ENCODE results near the gene KDSR.
A peak's percentile ranks its signal among the peaks of the same experiment; 100 is the strongest.

The KDSR gene

DNA sequence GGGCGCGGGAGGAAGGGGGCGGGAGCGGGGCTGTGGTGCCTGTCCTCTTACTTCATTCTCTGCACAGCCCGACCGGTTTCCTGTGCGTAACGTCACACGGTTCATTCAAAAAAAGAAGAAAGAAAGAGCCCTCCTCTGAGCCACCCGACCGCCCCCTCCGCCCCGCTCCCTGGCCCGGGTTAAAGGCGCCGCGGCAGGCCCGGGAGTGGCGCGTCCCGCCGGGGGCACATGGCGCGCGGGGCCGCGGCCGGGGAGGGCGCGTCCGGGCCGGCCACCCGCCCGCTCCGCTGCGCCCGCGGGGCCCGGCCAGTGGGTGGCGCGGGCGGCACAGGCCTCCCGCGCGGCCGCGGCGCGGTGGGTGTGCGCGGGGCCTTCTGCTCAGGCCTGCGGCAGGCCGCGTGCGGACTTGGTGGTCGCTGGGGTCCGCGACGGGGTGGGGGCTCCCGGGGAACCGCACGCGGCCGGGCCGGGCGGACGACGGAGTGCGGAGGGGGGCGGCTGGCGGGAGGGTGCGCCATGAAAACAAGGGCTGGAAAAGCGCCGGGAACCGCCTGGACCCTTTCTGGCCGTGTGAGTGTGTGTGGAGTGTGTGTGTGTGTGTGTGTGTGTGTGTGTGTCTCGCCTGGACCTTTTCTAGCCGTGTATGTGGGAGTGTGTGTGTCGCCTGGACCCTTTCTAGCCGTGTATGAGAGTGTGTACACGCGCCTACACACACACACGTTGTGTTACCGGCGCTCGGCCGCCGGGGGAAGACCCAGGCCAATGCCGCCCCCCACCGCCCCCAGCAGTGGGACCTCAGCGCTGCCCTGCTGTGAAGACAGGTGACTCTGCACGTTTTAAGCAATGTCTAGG lies 46.7 kb downstream of the KDSR start:
- DNase-seq (ENCODE audit: low spot score), result peak; percentile 88

DNA sequence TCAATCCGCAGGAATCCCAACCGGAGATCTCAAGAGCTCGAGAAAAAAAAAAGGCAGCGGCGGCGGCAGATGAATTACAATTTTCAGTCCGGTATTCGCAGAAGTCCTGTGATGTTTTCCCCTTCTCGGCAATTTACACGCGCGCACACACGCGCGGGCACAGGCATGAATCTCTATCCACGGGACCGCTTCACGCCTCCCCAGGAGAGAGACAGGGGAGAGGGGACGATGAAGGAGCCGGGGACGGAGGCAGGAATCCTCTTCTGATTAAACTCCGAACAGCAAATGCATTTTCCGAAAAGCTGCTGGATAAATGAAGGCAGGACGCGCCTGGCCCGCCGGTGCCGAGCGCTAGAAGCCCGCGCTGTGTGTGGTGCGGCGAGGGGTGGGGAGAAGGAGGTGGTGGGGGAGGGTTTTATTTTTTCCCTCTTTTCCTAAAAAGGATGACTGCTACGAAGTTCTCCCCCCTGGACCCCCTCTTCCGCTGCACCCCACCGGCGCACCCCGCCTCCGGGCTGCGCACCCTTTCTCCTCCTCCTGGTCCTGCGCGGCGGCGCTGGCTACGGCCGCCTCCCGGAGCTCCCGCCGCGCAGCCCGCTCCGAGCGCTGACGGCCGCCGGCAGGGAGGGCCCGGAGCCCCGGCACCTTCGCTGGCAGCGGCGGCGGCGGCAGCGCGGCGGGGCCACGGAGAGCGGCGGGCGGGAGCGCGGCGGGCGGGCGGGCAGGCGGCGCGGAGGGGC lies 47.5 kb downstream of the KDSR start, which contains the start of gene BCL2:
Gene BCL2 (minus strand): TSS at position 387 of the 740 bp plus-strand sequence.
- DNase-seq (ENCODE audit: low spot score), result no peak

- no peak for DNase-seq (ENCODE audit: low spot score)
Measured at GRCh38 chr18:63318889-63319382, 48.1 kb downstream of the KDSR start.

- DNase-seq (ENCODE audit: low spot score), result peak; percentile 82
Measured at GRCh38 chr18:63317982-63318888, 48.8 kb downstream of the KDSR start.

GRCh38 chr18:63317556-63317946 lies 49.5 kb downstream of the KDSR start:
- no peak for DNase-seq (ENCODE audit: low spot score)

- DNase-seq (ENCODE audit: low spot score), result no peak
Measured at GRCh38 chr18:63316612-63317555, 50.1 kb downstream of the KDSR start.

- DNase-seq (ENCODE audit: low spot score), result no peak
Measured at GRCh38 chr18:63315876-63316275, 51.1 kb downstream of the KDSR start.

- no peak for DNase-seq (ENCODE audit: low spot score)
Measured at GRCh38 chr18:63315131-63315662, 51.8 kb downstream of the KDSR start.

DNA sequence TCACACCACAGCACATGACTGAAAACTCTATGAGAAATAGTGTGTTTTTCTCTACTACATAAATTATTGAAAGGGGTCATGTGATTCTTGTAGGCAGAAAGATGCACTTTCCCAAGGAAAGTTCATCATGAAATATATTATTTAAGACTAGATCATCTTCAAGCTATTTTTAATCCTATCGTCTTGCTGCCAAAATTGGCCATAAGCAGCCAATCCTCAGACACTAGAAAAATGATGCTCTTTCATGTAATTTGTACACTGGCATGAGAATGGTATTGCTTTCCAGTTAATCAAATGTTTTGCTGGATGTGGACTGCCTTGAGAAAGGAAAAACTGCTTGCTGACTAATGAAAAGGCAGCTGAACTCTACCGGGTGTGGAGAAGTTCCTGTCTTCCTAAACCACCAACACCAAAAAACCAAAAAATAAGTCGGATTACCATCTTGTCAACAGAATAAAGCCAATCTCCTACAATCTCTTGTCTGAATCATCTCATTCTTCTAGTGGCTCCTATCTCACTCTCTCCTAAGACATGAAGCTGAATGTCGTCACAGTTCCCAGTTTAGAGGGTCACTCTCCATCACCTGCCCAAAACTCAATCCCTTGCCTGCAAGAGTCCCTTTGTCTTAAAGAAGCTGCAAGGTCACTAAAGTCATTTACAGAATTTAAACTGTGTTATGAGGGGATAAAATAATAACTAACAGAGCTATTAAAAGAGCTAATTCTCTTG lies 52.8 kb downstream of the KDSR start:
- DNase-seq (ENCODE audit: low spot score), result no peak

GRCh38 chr18:63313396-63313917 lies 53.5 kb downstream of the KDSR start:
- no peak for DNase-seq (ENCODE audit: low spot score)

DNA sequence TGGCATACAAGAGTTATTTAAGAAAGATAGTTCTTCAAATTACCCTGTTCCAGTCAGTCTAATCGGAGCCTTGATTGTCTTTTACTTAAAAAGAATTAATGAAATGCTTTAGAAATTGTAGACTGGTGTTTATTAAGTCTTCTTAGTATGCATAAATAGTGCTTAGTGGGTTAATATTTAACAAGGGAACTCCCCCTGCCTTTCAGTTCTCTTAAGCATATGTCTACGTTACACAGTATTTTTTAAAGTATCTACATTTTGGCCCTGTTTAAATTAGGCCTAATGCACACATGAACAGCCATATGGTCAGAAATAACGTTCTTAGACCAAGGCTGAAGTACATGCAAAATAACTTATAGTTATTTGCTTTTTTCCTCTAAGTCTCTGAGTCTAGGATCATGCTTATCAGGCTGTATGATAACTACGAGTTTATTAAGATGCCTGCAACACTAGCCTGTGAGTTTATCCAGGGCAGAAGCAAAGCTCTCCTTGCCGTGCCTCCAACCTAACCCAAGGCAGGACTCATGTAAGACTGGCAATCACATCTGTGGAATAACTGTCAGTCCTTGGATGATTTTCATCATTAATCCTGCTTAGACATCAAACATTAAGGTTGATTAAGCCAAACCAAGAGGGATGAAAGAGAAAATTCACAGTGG lies 54.1 kb downstream of the KDSR start:
- no peak for DNase-seq (ENCODE audit: low spot score)

- no peak for DNase-seq (ENCODE audit: low spot score)
Measured at GRCh38 chr18:63312019-63312409, 55.0 kb downstream of the KDSR start.

DNA sequence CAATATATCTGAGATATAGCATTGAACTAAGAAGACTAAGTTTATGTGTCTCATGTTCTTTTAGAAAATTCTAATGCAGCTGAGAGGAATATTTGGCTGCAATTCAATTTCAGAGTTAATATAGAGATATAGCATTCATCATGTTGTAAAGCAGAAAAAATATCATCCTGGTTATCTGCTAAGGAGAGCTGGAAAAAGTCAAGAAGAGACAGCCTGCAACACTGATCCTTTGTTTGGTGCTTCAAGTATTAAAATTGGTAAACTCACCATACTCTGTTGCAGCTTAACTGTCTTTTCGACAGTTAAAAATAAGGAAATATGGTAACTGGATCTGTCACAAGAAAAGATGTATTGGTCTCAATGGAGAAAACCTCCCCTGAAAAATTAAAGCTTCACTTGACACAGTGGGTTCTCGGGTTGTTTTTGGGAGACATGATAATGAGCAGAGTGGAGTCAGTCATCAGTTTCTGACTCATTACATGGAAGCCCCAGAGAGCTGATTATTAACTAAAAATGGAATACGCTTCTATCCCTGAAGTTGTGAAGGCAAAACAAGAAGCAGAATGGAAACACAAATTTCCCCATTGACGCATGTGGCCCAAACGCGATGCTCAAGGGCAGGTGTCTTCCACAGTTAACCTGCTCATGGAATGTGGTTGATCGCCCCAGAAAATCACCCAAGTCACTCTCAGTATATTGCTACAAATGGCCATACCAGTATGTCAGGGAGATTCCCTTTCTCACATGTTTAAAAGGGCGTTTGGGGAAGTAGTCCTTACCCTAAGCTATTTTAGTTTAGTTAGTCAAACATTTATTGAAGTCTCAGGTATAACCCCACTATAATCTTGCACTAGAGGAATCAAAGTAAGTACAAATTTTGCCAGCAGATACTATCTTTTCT lies 55.6 kb downstream of the KDSR start:
- no peak for DNase-seq (ENCODE audit: low spot score)

DNA sequence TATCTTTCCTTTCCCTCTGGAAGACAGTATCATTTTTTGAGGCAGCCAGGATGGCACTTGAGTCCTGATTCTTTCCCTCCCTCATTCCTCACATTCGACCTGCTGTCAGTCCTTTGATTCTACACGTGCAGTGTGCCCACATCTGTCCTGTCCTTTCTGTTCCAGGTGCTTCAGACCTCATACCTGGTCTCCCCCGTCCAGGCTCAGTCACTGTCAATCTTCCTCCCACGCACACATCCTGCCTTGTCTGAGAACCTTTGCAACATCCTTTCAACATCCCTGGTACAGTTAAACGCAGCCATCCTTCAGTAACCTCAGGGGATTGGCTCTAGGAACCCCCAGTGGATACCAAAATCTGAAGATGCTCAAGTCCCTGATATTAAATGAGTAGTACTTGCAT lies 57.6 kb downstream of the KDSR start:
- DNase-seq (ENCODE audit: low spot score), result peak; percentile 42

DNA sequence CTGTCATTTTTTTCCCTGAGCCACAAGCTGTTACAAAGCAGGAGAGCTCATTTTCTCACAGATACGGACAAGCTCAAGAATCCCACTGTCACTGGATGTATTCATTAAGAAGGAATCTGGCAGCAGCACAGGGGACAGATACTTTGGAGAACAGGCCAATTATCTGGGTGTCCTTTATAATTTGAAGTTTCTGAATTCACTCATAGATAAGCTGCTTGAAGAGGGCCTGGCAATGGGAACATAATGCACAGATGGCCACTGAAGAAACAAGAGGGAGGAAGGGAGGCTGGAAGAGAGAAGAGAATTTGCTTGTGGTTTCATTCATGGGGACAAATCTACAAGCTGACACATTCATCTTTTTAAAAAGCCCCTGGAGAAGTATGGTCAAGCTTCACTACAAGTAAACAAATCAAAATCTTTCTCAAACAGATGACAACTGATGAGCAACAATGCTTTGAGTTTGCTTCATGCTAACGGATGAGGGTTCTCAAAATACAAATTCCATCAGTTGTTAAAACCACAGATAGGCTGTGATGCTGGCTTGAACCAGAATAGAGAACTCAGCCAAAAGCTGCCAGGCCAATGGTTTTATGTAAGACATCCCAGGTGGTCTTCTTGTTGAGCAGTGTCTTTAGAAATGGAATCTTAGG lies 59.3 kb downstream of the KDSR start:
- DNase-seq (ENCODE audit: low spot score), result no peak

- DNase-seq (ENCODE audit: low spot score), result no peak
Measured at GRCh38 chr18:63306819-63307550, 60.0 kb downstream of the KDSR start.

DNA sequence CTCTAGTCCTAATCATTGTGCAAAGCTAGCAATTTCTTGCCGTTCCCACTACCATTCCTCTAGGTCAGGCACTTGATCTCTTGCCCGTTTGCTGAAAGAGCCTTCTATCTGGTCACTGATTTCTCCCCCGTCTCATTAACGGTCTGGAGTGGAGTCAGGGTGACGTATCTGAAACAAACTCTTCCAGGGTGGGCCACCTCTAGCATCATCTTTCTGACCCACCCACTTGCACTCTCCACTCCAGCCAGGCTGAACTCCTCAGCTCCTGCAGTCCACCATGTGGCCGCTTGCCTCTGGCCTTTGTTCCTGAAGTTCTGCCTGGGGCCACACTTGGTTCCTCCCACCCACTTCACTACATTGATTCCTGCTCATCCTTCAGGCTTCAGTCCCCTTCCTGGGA lies 60.8 kb downstream of the KDSR start:
- DNase-seq (ENCODE audit: low spot score), result no peak
